ENCODE data around the gene KCNK5.

The KCNK5 gene

DNA sequence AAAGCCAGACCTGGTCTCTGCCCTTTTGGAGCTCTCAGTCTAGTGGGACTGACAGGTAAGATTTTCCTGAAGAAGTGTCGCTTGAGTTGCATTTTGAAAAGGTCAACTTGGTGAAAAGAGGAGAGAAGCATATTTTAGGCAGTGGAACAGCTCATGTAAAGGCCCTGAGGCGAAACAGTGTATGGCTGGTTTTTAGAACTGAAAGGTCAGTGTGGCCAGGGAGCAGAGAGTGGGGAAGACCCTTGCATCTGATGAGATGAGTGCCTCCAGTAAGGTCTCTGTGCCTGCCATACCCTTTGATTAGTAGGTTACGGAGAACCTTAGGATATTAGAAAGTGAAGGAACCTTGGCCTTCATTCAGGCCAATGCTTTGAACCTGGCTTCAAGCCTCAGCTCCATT is 58.4 kb downstream of the KCNK5 start:
- no peak for DNase-seq

DNA sequence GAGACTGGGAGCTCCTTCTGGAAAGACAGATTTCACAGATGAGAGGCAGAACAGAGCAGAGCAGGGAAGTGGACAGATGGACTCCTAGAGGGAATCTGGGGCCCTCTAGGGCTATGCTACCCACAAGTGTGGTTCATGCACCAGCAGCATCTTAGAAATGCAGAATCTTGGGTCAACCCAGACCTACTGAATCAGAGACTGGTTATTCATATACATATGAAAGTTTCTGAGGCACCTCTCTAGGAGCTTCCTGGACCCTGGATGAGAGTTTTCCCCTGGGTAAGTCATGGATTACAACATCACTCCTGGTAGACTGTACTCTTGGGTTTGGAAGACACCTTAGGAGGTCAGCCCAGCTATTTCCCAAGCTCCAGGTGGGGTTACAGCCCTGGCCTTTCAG is 58.9 kb downstream of the KCNK5 start:
- no peak for DNase-seq

DNA sequence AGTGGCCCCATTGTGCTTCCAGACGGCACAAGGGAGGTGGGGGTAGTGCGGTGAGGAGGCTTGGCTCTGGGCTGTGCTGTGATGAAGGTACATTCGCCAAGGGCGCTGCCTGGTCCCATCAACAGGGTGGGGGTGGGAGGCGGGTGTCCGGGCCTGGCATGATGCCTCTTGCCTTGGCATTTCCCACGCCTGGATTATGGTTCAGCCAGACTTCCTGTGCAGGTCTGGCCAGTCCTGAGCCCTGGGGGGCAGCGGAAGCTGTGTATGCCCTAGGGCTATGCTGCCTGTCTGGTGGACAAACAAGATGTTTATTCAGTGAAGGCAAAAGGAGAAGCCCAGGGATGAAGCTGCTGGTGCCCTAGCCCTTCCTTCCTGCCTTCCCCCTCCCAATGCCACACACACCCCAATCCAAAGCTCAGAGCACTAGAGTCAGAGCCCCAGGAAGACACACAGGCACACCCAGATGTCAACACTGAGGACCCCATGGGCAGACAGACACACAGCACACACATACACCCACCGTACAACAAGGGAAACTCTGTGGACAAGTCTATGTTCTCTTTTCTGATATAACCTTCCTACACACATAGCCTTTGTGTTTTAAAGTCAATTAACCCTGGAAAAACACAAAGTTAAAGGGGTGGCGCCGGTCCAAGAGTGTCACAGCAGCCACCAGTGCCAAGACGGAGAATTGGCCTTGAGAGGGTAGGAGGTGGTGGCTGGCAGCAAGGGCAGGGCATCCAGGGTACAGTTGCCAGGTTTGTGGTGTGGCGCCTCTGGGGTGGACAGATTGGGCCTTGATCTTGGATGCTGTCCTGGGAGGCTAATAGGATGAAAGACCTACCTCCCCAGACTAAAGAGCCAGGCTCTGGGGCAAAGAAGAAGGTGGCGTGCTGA is 59.6 kb downstream of the KCNK5 start:
- DNase-seq = no peak

GRCh38 chr6:39167866-39168625 is 61.2 kb downstream of the KCNK5 start:
- DNase-seq = no peak

- no peak for DNase-seq
These were observed 62.0 kb downstream of the KCNK5 start for GRCh38 chr6:39167321-39167720.

- no peak for DNase-seq
These were observed 62.4 kb downstream of the KCNK5 start for GRCh38 chr6:39166912-39167290.

DNA sequence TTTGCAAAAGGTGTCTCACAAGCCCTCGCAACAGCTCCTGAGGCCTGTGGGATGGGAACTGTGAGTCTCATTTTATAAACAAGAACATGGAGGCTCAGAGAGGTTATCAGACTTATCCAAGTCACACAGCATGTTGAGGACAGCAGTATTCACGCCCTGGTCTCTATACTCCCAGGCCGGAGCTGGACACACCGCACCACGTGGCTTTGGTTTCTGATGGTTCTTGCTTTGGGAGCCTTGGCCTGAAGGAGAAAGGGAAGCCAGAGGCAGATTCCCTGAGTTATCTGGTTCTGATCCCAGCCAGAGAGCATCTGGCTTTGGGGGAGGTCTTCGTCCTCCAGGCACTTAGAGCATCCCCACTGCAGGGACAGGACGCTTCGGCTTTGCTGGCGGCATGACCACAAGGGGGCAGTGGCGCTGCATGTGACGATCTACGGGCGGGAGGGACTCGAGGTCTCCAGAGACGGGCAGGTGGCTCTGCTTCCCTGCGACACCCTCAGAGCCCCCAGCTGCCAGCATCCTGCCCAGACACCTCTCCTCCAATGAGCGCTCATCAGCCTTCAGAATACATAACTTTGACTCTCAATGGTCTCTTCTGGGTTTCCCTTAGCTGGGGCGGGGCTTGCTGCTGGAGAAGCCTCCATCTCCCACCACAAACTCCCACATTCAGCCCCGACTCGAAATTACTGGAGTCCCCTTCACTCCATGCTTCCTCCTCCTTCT is 62.9 kb downstream of the KCNK5 start:
- DNase-seq = peak; percentile 90

DNA sequence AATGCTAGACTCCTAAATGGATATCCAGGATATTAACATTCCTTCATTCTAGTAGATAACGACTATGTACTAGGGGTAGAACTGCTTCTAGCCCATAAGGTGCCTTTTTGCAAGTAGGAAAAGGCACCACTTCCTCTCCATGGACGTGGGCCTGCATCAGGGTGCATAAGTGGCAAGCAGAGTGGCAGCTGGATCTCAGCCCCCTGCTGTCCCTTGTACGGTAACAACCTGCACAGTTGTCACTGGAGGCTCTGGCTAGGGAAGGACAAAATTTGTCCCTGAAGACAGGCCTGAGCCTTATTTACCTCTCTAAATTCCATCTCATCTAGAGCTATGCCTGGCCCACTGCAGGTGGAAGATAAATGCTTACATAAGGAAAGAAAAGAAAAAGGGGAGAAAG is 71.8 kb downstream of the KCNK5 start:
- no peak for DNase-seq

- DNase-seq = no peak
These were observed 72.5 kb downstream of the KCNK5 start for GRCh38 chr6:39156801-39157200.

- DNase-seq = no peak
These were observed 74.6 kb downstream of the KCNK5 start for GRCh38 chr6:39154705-39155104.

- DNase-seq = no peak
These were observed 75.4 kb downstream of the KCNK5 start for GRCh38 chr6:39153766-39154397.

- DNase-seq = no peak
These were observed 77.0 kb downstream of the KCNK5 start for GRCh38 chr6:39152262-39152661.

DNA sequence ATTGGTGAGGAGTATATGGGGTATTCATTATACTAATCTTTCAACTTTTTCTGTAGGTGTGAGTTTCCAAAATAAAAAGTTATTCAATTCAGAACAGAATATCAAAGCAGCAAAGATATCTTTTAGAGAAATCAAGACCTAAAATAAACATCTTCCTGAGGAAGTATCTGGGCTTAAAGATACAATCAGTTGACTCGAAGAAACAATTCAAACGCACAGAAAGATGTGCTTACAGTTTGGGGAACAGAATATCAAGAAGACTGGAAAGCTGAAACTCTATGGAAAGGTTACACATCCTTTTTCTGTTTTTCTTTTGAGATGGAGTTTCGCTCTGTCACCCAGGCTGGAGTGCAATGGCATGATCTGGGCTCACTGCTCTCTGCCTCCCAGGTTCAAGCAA is 78.1 kb downstream of the KCNK5 start:
- no peak for DNase-seq

- DNase-seq = no peak
These were observed 84.6 kb downstream of the KCNK5 start for GRCh38 chr6:39144481-39145173.

DNA sequence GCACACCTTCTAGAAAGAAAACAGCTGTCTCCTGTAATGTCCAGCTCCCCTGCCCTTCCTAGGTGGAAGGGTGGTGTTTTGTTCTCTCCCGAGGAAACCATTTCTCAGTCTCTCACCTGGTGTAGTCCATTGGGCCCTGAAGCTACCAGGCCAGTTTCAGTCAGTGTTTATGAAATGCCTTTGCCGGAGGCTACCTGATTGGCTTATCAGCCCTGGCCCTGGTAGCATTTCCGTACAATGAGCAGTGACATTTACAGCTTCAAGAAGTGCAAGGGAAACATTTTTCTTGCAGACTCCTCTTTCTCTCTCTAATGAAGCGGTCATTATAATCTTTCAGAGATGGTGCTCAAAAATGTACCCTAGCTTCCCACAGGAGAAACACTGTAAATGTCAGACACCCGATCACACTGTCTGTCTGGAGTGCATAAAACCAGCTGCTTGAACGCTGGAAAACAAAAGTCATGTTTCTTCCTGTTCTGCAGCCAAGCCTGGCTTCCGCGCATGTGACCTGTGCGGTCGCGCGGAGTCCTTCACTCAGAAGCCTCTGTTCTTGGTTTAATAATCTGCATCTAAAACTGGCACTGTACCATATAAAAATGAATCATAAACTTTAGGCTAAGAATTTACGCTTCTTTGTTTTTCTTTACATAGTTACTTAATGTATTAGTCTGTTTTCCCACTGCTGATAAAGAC is 85.9 kb downstream of the KCNK5 start:
- peak; percentile 49 for DNase-seq

- DNase-seq = no peak
These were observed 88.6 kb downstream of the KCNK5 start for GRCh38 chr6:39140556-39141167.
